ENCODE measurements around the gene FCGR2B.
"Not testable (repeated sequence)": the region's sequence is repeated elsewhere in the genome, so short reads cannot be mapped to it uniquely, and the experiment has no call there.

FCGR2B gene

DNA sequence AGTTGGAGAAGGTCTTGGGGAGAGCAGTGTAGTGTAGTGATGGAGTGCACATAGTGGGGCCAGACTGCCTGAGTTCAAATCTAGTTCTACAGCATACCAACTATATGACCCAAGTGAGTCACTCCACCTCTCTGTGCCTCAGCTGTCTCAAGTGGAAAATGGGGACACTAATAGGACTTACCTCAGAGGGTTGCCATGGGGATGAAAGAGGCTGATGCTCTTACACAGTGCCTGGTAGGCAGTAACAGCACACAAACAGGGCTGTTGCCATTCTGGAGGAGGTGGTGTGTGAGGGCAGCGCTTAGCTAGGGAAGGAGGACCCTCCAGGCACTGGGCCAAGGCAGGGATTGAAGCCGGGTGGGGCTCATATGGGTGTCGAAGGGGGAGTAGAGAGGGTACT, 11.5 kb downstream of the FCGR2B start:
- H3K9me3 Mint-ChIP-seq, H3K4me3 Mint-ChIP-seq, H3K27me3 Mint-ChIP-seq, DNase-seq, ATAC-seq, H3K27ac Mint-ChIP-seq: not testable (repeated sequence)
- H3K4me1 Mint-ChIP-seq = peaks cover 19% of the 10 kb centered on the region

DNA sequence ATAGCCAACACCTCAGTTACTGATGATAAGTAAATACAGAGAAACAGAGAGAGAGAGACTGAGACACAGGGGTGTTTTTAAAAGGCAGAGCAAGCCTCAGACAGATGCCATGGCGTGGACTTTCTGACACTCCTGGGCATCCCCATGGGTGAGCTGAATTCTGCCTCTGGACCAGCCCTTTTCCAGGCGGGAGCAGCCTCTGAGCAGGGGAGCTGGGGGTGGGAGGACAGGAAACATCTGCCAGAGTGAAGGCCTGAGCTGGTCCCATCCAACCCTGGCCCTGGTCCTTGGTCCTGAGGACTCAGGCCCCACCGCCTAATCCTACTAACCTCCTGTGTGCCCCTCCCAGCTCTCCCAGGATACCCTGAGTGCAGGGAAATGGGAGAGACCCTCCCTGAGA, 12.0 kb downstream of the FCGR2B start:
- DNase-seq, H3K27me3 Mint-ChIP-seq, H3K9me3 Mint-ChIP-seq, ATAC-seq, H3K4me3 Mint-ChIP-seq: not testable (repeated sequence)
- peak overlapping the region in 1 of 2 donors; percentile 27 for H3K27ac Mint-ChIP-seq
- H3K4me1 Mint-ChIP-seq = peaks cover 19% of the 10 kb centered on the region

DNA sequence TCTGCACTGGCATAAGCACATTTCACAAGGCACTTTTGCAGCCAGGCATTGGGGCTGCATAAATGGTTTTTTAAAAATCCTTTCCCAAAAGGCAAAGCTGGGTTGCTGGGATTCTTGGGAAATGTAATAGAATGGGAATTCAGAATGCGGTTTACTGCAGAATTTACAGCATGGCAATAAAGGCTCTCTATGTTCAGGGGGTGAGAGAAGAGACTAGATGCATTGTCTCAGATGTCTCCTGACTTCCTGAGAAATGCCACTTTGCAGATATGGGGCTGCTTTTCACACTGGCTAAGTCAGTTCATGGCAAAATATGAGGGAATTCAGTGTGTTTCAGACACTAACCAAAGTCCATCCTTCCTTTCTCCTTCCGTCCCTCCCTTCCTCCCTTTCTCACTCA, 13.5 kb downstream of the FCGR2B start:
- no peak overlapping the region for H3K27ac Mint-ChIP-seq

GRCh38 chr1:161676958-161677689, 14.2 kb downstream of the FCGR2B start:
- no peak for DNase-seq
- Mint-ChIP-seq H3K4me1 (peaks cover 11% of the 10 kb centered on the region), H3K4me3 (no peak overlapping the region), H3K27me3 (peaks cover 8% of the 10 kb centered on the region), H3K27ac (no peak overlapping the region), H3K9me3 (no peaks in the 10 kb centered on the region)
- no peak for ATAC-seq

More for the DNA sequence above, 13.5 kb downstream of the FCGR2B start:
- DNase-seq = no peak
- Mint-ChIP-seq H3K27me3 (peaks cover 8% of the 10 kb centered on the region), H3K4me1 (peaks cover 14% of the 10 kb centered on the region), H3K9me3 (no peaks in the 10 kb centered on the region), H3K4me3 (no peak overlapping the region)
- ATAC-seq = no peak

GRCh38 chr1:161678500-161678899, 15.6 kb downstream of the FCGR2B start:
- Mint-ChIP-seq H3K27ac (no peak overlapping the region), H3K9me3 (no peaks in the 10 kb centered on the region), H3K27me3 (peaks cover 11% of the 10 kb centered on the region), H3K4me1 (peaks cover 11% of the 10 kb centered on the region), H3K4me3 (no peak overlapping the region)
- no peak for DNase-seq
- no peak for ATAC-seq

DNA sequence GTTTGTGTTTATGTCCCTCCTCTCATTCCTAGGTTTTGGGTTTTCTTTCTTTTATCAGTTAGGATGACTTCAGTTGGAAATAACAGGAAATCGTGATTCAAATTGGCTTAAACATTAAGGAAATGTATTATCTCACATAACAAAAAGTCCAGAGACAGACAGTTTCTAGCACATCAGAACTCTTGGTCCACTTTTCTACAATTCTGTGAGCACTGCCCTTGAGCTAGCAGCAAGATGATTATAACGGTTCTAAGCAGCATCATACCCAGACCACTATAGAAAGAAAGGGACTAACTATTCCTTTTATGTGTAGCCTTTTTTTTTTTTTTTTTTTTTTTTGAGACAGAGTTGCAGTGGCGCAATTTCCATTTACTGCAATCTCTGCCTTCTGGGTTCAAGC, 18.9 kb downstream of the FCGR2B start:
- Mint-ChIP-seq H3K4me1 (no peaks in the 10 kb centered on the region), H3K4me3 (no peak overlapping the region), H3K27me3 (peaks cover 24% of the 10 kb centered on the region), H3K9me3 (no peaks in the 10 kb centered on the region), H3K27ac (no peak overlapping the region)
- no peak for DNase-seq
- no peak for ATAC-seq

GRCh38 chr1:161688946-161689345, 26.0 kb downstream of the FCGR2B start:
- Mint-ChIP-seq H3K9me3 (no peaks in the 10 kb centered on the region), H3K4me1 (no peaks in the 10 kb centered on the region), H3K27ac (no peak overlapping the region), H3K4me3 (no peak overlapping the region), H3K27me3 (peaks cover 37% of the 10 kb centered on the region)
- ATAC-seq (no peak), DNase-seq (no peak)

DNA sequence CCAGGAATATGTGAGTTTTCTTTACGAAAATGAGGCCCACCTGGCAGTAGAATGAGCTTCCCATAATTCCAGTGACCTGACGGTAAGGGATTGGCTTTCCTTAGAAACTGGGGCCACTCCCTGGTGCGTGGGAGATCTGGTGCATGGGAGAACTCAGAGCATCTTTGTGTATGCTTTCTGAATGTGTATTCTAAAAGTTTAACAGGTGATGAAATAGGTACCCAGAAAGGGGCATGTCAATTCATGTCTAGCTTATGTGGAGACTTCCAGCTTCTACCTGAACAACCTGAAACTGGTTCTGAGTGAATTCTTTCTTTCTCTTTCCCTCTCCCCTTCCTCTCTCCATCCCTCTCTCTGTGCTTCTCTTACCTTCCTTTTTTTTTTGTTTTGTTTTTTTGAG, 28.9 kb downstream of the FCGR2B start:
- Mint-ChIP-seq H3K9me3 (peaks cover 6 to 11% of the 10 kb centered on the region in 2 donors), H3K27ac (no peak overlapping the region), H3K4me3 (no peak overlapping the region), H3K27me3 (peaks cover 53% of the 10 kb centered on the region), H3K4me1 (no peaks in the 10 kb centered on the region)
- ATAC-seq = no peak
- DNase-seq = no peak

- DNase-seq, H3K4me3 Mint-ChIP-seq, H3K4me1 Mint-ChIP-seq, H3K27ac Mint-ChIP-seq, ATAC-seq: not testable (repeated sequence)
- peaks cover 57% of the 10 kb centered on the region for H3K27me3 Mint-ChIP-seq
- peaks cover 6 to 11% of the 10 kb centered on the region in 2 donors for H3K9me3 Mint-ChIP-seq
Observed at GRCh38 chr1:161693020-161693712, 30.2 kb downstream of the FCGR2B start.

GRCh38 chr1:161698302-161698701, 35.4 kb downstream of the FCGR2B start:
- not testable (repeated sequence) for H3K27ac Mint-ChIP-seq, H3K4me3 Mint-ChIP-seq, DNase-seq, H3K4me1 Mint-ChIP-seq, ATAC-seq
- H3K27me3 Mint-ChIP-seq = peaks cover 43% of the 10 kb centered on the region
- peaks cover 6 to 11% of the 10 kb centered on the region in 2 donors for H3K9me3 Mint-ChIP-seq

GRCh38 chr1:161702250-161702649, 39.3 kb downstream of the FCGR2B start:
- Mint-ChIP-seq H3K27ac (no peak overlapping the region), H3K27me3 (peaks cover 15% of the 10 kb centered on the region), H3K4me1 (no peaks in the 10 kb centered on the region), H3K4me3 (no peak overlapping the region), H3K9me3 (no peaks in the 10 kb centered on the region)
- no peak for DNase-seq
- ATAC-seq = no peak

- H3K27ac Mint-ChIP-seq = no peak overlapping the region
- H3K4me1 Mint-ChIP-seq = no peaks in the 10 kb centered on the region
- no peak overlapping the region for H3K4me3 Mint-ChIP-seq
- ATAC-seq (no peak), DNase-seq (no peak)
- peaks cover 15% of the 10 kb centered on the region for H3K27me3 Mint-ChIP-seq
- H3K9me3 Mint-ChIP-seq = no peaks in the 10 kb centered on the region
Observed at GRCh38 chr1:161705537-161705936, 42.6 kb downstream of the FCGR2B start.

GRCh38 chr1:161706113-161706481, 43.2 kb downstream of the FCGR2B start:
- ATAC-seq (no peak), DNase-seq (no peak)
- Mint-ChIP-seq H3K27me3 (peaks cover 18% of the 10 kb centered on the region), H3K4me1 (no peaks in the 10 kb centered on the region), H3K9me3 (no peaks in the 10 kb centered on the region), H3K27ac (no peak overlapping the region), H3K4me3 (no peak overlapping the region)

DNA sequence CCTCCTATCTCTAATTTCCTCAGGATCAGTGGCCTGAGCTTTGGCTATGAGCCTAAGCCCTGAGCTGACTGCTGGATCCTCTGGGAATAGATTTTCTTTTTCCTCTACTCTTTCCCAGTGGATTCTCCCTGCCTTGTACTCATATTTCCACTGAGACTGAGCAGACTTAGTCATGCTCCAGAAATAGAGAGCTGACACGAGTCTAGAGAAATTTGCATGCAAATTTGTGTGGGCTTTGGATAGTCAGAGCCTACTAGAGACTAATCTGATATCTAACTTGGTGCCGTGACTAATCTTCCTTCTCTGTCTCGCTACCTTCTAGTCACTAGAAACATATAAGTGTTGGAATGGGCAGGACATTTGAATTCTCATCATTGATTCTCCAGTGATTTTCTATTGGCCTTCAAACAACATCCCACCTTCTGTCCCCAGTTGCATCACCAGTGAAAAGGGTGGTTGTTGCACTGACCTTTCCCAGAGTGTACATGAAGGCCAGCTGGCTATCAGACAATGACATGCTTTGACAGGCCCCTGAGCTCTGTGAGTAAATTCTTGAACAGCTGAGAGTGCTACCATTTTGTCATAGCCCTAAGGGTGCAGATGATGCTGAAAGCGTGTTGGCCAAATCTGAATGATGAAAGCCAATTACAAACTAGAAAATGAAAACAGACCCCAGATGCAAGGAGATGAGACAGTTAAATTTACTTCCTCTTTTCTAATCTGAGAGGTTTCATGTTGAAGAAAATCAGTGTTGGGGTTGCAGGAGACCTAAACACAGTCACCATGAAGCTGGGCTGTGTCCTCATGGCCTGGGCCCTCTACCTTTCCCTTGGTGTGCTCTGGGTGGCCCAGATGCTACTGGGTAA, 43.8 kb downstream of the FCGR2B start, which contains the start of gene FCRLA:
FCRLA (plus strand) TSS at position 748 of the 866 bp plus-strand sequence; CDS start at position 784, 36 bp downstream.
- H3K9me3 Mint-ChIP-seq = no peaks in the 10 kb centered on the region
- H3K27me3 Mint-ChIP-seq = peaks cover 18% of the 10 kb centered on the region
- ATAC-seq = peak; percentile 68
- no peak within 1 kb of the TSS for H3K4me3 Mint-ChIP-seq
- no peaks in the 10 kb centered on the region for H3K4me1 Mint-ChIP-seq
- DNase-seq = no peak
- H3K27ac Mint-ChIP-seq = no peak within 1 kb of the TSS

DNA sequence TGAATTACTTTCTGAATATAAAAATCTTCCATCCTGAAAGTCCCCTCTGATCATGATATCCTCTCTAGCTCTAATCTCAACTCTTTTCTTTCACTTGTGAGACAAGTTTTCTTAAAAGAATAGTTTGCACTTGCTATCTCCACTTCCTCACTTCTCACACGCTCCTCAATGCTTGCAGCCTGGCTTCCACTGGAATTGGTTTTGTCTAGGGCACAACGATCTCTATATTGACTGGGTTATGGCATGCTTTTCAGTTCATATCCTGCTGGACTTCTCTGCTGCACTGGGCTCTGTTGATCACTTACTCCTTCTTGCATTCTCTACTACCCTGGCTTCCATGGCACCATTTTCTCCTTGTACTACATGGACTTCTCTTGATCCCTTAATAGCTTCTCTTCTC, 44.6 kb downstream of the FCGR2B start:
- Mint-ChIP-seq H3K9me3 (no peaks in the 10 kb centered on the region), H3K27ac (no peak overlapping the region), H3K27me3 (peaks cover 18% of the 10 kb centered on the region), H3K4me1 (no peaks in the 10 kb centered on the region), H3K4me3 (no peak overlapping the region)
- ATAC-seq = no peak
- no peak for DNase-seq

- Mint-ChIP-seq H3K9me3 (no peaks in the 10 kb centered on the region), H3K4me3 (no peak overlapping the region), H3K4me1 (no peaks in the 10 kb centered on the region), H3K27me3 (peaks cover 18% of the 10 kb centered on the region), H3K27ac (no peak overlapping the region)
- DNase-seq (no peak), ATAC-seq (no peak)
Observed at GRCh38 chr1:161709373-161709772, 46.4 kb downstream of the FCGR2B start.
